Cardiac fibroblast (primary cell): ENCODE measurements around the gene AGFG1.
"Not testable (repeated sequence)": the region's sequence is repeated elsewhere in the genome, so short reads cannot be mapped to it uniquely, and the experiment has no call there.

ENCODE experiments used
- DNase-seq, 2 donors: peaks; one replicate each; pipeline versions ENCODE4 v3.0.0 to v3.0.0-alpha.2; 2010; ENCODE audit warnings: low read depth in 2 of 2
- H3K4me3 ChIP-seq, 2 donors: replicated peaks in 1 of 2; 1 replicate in 1 of 2; 2 replicates in 1 of 2; pipeline ENCODE4 v1.5.1; 2011; ENCODE audit warnings: low read depth in 2 of 2, low read length in 2 of 2, mild to moderate bottlenecking in 2 of 2, moderate library complexity in 1 of 2
- CTCF ChIP-seq: IDR thresholded peaks from one replicate; pipeline ENCODE4 v1.5.1; 2011; ENCODE audit warnings: low read depth, mild to moderate bottlenecking, low read length, inconsistent platforms

AGFG1 gene

GRCh38 chr2:227511239-227511930 is 39.4 kb downstream of the AGFG1 start:
- TF ChIP-seq CTCF: no peak
- H3K4me3 ChIP-seq: no peak overlapping the region
- DNase-seq: no peak

- no peak for DNase-seq
- no peak for TF ChIP-seq CTCF
- H3K4me3 ChIP-seq: no peak overlapping the region
These were observed 40.0 kb downstream of the AGFG1 start for GRCh38 chr2:227511955-227512354.

GRCh38 chr2:227513113-227513512 is 41.2 kb downstream of the AGFG1 start:
- H3K4me3 ChIP-seq: no peak overlapping the region
- DNase-seq: peak in 1 of 2 donors; percentile 33
- TF ChIP-seq CTCF: no peak

- DNase-seq: no peak
- no peak for TF ChIP-seq CTCF
These were observed 43.8 kb downstream of the AGFG1 start for GRCh38 chr2:227515742-227516141.

GRCh38 chr2:227517724-227518123 is 45.8 kb downstream of the AGFG1 start:
- no peak for DNase-seq
- no peak for TF ChIP-seq CTCF
- H3K4me3 ChIP-seq: no peak overlapping the region

More at GRCh38 chr2:227515742-227516141, 43.8 kb downstream of the AGFG1 start:
- no peak overlapping the region for H3K4me3 ChIP-seq

GRCh38 chr2:227518278-227518865 is 46.4 kb downstream of the AGFG1 start:
- DNase-seq: peak; percentile 75 to 79
- H3K4me3 ChIP-seq: not testable (repeated sequence)

GRCh38 chr2:227521178-227521577 is 49.2 kb downstream of the AGFG1 start:
- not testable (repeated sequence) for H3K4me3 ChIP-seq, DNase-seq

GRCh38 chr2:227524665-227525064 is 52.7 kb downstream of the AGFG1 start:
- DNase-seq: no peak
- no peak overlapping the region for H3K4me3 ChIP-seq
- TF ChIP-seq CTCF: no peak
